Parietal lobe (tissue), 1 donor: Measurements from ENCODE around the gene GDAP2. TPM values are rescaled to one million over a fixed set of nuclear protein-coding genes. Genes with fewer than 3 reads are reported as not detected.

ENCODE experiments used
- total RNA-seq: library from RNA; depleted of rRNA; stranded (reverse); fragments of >200 nt; gene quantifications from one replicate; pipeline ENCODE4 v1.2.3, GENCODE V29; 2014

The GDAP2 gene
- 61.0 TPM for total RNA-seq

GRCh38 chr1:117929343-117930172, at the start of gene GDAP2, which contains the start of gene WDR3:
TSS of gene GDAP2 (minus strand) at chr1:117929621. CDS start at chr1:117920357, 9,264 bp downstream.
TSS of gene WDR3 (plus strand) at chr1:117929739. CDS start at chr1:117933320, 3,581 bp downstream.

Other genes starting within 250 kb of the GDAP2 start
- gene WDR3, start 118 bp upstream of the GDAP2 start, total RNA-seq, result 21.3 TPM